GM21786 (cell line): ENCODE results near the gene FCN1.

ENCODE experiments used
- ATAC-seq: cut with Tn5 transposase; IDR thresholded peaks from one replicate; pipeline ENCODE4 v1.9.1; 2021; ENCODE audit not compliant: unreplicated experiment

FCN1 gene

GRCh38 chr9:134880484-134881312, 37.0 kb downstream of the FCN1 start, which contains the start of gene FCN2:
TSS of gene FCN2 (plus strand) at chr9:134880810. CDS start at chr9:134880822, 12 bp downstream.
- no peak for ATAC-seq

- ATAC-seq, result no peak
These were observed 37.8 kb downstream of the FCN1 start for GRCh38 chr9:134879664-134880483.

DNA sequence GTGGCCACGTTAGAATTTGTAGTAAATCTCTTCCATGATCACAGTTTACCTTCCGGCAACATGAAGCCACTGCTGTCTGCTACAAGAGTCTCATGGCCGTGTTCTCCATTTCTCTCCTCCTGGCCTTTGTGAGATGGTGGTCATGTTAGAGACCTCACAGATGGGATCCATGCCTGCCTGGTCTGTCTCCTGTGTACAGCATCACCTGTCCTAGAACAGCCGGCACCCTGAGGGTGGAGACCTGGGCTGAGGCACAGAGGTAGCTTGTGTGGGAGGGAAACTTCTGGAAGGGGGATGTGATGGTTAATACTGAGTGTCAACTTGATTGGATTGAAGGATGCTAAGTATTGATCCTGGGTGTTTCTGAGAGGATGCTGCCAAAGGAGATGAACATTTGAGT, 40.2 kb downstream of the FCN1 start:
- no peak for ATAC-seq

GRCh38 chr9:134875371-134875770, 42.3 kb downstream of the FCN1 start:
- ATAC-seq, result no peak

- ATAC-seq, result no peak
These were observed 45.1 kb downstream of the FCN1 start for GRCh38 chr9:134872482-134873231.

DNA sequence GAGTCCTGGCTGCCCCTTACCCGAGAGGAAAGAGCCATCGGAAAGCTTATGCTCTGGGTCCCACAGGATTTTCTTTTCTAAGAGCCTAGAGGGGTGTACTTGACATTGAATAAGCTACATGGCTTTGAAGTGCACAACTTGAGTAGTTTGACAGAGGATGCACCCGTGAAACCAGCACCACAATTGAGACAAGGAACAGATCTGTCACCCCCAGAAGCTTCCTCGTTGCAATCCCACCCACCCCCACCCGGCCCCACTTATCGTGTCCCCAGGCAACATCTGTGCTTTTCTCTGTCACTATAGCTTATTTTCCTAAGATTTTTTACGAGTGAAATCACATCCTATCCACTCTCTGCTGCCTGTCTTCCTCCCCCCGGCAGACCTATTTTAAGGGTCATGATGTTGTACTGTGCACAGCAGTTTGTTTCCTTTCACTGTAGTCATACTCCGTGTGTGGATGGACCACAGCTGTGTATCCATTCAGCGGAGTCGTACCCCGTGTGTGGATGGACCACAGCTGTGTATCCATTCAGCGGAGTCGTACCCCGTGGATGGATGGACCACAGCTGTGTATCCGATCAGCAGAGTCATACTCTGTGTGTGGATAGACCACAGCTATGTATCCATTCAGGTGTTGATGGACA, 45.9 kb downstream of the FCN1 start:
- no peak for ATAC-seq

DNA sequence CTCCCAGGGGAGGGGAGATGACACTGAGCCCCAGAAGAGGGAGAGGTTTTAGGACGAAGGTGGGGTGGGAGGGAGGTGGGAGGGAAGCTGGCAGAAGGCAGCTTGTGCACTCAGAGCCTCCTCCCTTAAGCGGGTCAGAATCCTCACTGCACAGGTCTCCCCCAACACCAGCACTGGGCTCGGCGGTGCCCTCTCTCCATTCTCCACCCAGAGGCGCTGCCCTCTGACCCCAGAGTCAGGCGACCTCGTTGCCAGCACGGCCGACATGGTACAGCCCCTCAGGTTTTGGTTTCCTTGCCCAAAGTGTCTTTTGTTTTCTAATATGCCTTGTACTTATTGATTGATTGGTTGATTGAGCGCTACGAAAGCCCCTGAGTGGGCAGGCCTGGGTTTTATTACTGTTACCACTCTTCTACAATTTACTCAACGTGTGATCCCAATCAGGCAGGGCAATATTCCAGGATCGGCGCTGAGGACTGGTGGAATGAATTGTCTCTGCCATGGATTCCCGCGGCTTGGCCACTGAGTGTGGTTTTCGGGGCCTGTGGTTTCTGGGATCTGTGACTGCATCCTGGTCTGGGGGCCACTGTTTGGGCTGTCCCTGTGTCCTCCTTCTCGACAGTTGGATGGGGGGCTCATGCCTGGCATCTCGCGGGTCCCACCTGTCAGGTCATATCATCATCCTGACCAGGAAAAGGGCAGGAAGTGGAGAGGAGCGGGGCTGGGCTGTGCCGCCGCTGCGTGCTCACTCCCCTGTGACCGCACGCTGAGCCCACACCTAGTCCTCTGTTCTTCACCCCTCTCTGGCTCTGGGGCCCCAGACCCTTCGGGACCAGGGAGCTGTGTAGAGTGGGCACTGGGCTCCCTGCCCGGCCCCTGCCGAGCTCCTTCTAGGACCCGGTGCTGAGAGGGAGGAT, 46.7 kb downstream of the FCN1 start:
- ATAC-seq, result no peak

- no peak for ATAC-seq
These were observed 47.4 kb downstream of the FCN1 start for GRCh38 chr9:134870301-134870694.

DNA sequence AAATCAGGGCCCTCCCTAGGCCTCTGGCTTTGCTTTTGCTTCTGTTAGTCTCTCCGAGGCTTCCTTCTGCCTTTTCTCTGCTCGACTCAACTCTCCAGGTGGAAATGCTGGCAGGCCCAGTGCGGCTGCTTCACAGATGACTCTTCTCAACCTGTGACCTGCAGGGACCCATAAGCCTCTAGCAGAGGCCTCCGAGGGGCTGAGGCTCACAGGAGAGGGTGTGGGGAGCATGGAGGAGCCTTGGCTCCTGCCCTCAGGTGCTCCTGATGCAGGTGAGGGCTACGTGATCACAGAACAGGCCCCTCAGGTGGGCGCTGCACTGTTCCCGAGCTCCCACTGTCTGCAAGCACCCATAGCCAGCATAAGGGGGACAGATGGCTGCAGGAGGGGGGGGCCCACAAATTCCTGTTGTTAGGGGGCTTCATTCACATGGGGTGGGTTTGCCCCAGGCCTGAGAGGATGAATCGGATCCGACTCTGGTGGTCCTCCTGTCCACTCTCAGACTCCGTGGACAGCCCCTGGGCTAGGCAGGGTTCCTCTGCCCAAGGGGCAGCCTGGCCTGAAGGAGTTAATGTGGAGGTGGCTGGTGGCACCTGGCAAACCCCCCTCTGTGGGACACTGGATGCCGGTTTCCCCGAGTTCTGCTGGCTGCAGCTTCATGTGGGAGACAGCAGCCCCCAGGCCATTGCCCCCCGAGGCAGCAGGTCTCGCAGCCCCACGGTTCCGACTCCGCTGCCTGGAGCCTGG, 48.0 kb downstream of the FCN1 start:
- no peak for ATAC-seq

GRCh38 chr9:134868751-134869553, 48.8 kb downstream of the FCN1 start:
- no peak for ATAC-seq

- ATAC-seq, result no peak
These were observed 49.6 kb downstream of the FCN1 start for GRCh38 chr9:134867917-134868750.

DNA sequence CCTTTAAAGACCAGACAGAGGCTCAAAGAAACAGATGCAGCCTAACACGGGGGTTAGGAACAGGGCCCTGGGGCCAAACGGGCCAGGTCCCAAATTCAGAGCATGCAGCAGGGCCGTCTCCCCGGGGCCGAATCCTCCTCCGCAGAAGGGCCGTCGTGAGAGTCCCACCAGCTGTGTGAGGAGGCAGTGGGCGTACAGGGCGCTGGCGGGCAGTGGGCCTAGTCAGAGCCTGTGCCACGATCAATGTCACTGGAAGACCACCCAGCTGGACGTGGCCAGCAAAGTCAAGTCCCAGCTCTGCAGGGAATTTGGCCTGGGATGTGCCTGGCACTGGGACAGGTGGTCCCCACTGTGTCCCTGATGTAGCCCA, 52.9 kb downstream of the FCN1 start:
- no peak for ATAC-seq

DNA sequence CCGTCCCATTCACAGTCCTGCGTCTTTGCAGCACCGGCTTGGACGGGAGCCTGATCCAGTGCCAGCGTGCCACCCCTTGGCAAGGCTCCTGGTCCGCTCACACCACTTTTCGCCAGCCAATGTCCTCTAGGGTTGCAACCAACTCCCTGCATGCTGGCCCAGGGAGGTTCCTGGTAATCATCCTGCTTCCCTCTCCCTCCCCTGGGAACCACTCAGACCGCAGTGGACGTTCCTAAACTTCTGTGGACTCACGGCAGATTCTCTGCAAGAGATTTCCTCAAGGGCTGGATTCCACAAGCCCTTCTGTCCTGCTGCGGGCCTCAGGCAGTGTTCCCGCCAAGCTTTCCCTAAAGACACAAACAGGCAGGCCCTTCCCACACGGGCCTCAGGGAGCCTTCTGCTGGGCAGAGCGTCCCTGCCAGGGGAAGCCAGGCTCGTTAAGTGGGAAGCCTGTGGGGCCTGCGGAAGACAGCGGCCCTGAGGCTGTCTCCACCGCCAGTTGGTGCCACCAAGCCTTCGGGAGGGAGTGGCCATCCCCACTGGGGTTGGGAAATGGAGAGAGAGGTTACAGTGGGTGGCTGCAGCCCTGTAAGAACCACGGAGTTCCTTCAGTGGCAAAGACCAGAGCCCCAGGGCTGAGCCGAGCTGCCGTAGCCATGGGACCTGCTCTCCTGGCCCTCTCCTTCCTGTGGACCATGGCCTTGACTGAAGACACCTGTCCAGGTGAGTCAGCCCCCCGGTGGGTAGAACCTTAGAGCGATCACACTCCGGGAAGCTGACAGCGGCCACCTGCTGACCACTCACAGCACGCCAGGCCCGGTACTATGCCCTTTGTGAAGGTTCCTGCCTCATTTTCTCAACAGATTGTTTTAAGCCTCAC, 53.5 kb downstream of the FCN1 start:
- ATAC-seq, result no peak

DNA sequence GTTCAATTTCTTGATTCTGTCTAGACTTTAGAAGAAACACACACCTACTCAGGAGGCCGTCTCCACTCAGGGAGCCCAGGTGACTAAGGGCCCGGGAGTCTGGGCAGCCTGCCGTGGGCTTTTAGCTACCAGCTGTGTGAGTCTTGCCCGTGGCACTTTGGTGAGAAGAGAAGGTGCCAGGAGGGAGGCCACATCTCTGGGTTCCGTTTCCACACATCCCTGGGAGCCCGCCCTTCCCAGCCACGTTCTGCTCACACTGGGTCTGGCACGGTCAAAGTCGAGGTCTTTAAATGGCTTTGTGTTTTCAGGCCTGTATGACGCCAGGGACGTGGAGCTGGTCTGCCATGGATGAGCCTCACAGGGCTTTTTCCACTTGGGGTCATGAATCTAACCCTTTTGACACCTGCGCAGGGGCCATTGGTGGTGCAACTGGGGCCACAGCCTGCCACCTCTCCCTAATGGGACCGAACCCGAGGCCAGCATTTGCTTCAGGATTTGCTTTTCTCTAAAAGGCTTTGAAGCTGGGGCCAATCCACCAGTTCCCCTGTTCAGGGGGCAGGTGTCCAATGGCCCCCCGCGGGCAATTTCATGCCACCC, 54.3 kb downstream of the FCN1 start:
- ATAC-seq, result no peak

DNA sequence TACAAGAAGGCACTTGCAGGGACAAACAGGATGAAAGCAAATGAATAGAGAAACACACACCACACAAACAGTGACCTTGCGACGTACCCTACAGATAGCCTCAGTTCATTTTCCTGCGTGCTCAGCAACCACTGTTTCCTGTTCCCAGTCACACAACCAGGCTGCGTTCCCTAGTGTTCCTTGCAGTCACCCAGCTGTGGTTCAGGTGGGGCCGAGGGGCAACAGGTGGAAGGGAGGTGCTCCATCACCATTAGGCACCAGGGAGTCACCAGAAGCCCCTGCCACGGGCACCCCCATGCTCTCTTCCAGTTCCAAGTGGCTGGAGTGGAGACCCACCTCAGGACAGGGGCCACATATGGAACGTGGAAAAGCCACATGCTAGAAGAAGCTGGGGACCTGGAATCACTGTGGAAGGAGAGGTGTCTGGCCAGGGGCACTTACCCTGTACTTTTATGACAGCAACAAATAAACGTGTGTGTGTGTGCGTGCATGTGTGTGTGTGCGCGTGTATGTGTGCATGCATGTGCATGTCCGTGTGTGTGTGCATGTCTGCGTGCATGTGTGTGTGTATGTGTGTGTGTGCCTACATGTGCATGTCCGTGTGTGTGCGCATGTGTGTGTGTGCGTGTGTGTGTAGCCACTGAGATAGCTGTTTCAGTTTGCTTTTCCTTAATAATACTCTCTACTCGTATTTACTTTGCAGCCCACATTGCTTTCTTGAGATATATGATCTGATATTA, 55.9 kb downstream of the FCN1 start:
- ATAC-seq, result no peak
